Heart left ventricle (tissue), 16 donors: ENCODE data around the gene ITPR2. TPM values are rescaled to one million over a fixed set of nuclear protein-coding genes. Genes with fewer than 3 reads are reported as not detected.
A peak's percentile ranks its signal among the peaks of the same experiment; 100 is the strongest.

Source experiments
- ATAC-seq, 4 donors: fragments of 200-7000 bp; cut with Tn5 transposase; one replicate each; pipeline ENCODE4 v1.9.1; 2020 to 2022; ENCODE audit warnings: moderate library complexity in 4 of 4, mild to moderate bottlenecking in 3 of 4, moderate number of reproducible peaks in 1 of 4
- DNase-seq, 5 donors: peaks; one replicate each; pipeline ENCODE4 v3.0.0-alpha.2; 2020
- H3K27ac ChIP-seq, 12 donors: fragments of 200-600 bp; sonication (generic) in 4 of 12; one replicate each; pipeline versions ENCODE4 v1.5.0 to v1.8.0; 2016 to 2022; ENCODE audit warnings: mild to moderate bottlenecking in 2 of 12
- H3K27me3 ChIP-seq, 9 donors: fragments of 200-600 bp; sonication (generic) in 2 of 9; one replicate each; pipeline versions ENCODE4 v1.5.1 to v1.8.0; 2016 to 2022; ENCODE audit warnings: mild to moderate bottlenecking in 3 of 9
- H3K36me3 ChIP-seq, 9 donors: fragments of 200-600 bp; sonication (generic) in 2 of 9; one replicate each; pipeline versions ENCODE4 v1.5.0 to v1.8.0; 2018 to 2022; ENCODE audit warnings: mild to moderate bottlenecking in 2 of 9
- H3K4me1 ChIP-seq, 12 donors: fragments of 200-600 bp; sonication (generic) in 4 of 12; one replicate each; pipeline versions ENCODE4 v1.5.0 to v1.8.0; 2016 to 2022; ENCODE audit warnings: mild to moderate bottlenecking in 3 of 12
- H3K4me3 ChIP-seq, 12 donors: fragments of 200-600 bp; sonication (generic) in 4 of 12; one replicate each; pipeline versions ENCODE4 v1.5.0 to v1.8.0; 2017 to 2022; ENCODE audit warnings: mild to moderate bottlenecking in 9 of 12, moderate library complexity in 4 of 12
- H3K9me3 ChIP-seq, 12 donors: fragments of 200-600 bp; sonication (generic) in 4 of 12; one replicate each; pipeline versions ENCODE4 v1.5.0 to v1.8.0; 2016 to 2022; ENCODE audit warnings: mild to moderate bottlenecking in 1 of 12
- CTCF ChIP-seq, 12 donors: fragments of 200-600 bp; sonication (generic) in 4 of 12; IDR thresholded peaks; one replicate each; pipeline versions ENCODE4 v1.5.0 to v1.8.0; 2018 to 2022; ENCODE audit warnings: antibody characterized with exemption in 12 of 12, mild to moderate bottlenecking in 5 of 12
- POLR2A ChIP-seq, 2 donors: fragments of 450-650 bp; IDR thresholded peaks; one replicate each; pipeline ENCODE4 v1.6.1; 2017; ENCODE audit warnings: antibody characterized with exemption in 2 of 2, mild to moderate bottlenecking in 2 of 2, moderate library complexity in 2 of 2
- WGBS, 4 donors: extraction: QIAGEN DNeasy Blood & Tissue Kit in 2 of 4; methylation state at CpG; one replicate each; pipeline versions ENCODE4 v1.1.5 to v1.1.7; 2013 to 2018; 5-methylcytosine and 5-hydroxymethylcytosine counted together
- intact Hi-C, 10 donors: fragments of 100-400 bp; cut with DNase I; formaldehyde crosslinking; loops; one replicate each; pipeline versions ENCODE4 v1.11.1 to v1.14.2; 2022
- polyA plus RNA-seq, 2 donors: library from polyadenylated mRNA; stranded (reverse); fragments of 200-250 nt; gene quantifications; one replicate each; pipeline ENCODE4 v1.2.3, GENCODE V29; 2013
- total RNA-seq, 9 donors: library from RNA; depleted of rRNA in 2 of 9; stranded (reverse); fragments of >200 nt in 2 of 9; fragmentation: NEBNext Ultra II Directional in 3 of 9; extraction: Animal tissue kit (Norgen Biotek cat#: 25700) in 3 of 9; gene quantifications; one replicate each; pipeline versions ENCODE4 v1.1.0 to v1.2.4, GENCODE V29; 2016 to 2023
- donor health status: ischemic (EF 13 %, LVEDD 7.1; RV severe dilation, severe dysfunction).
- donor health status: healthy with polysubstance abuse.
- donor health status: DM: no; HTN: yes; CAD: no.
- donor health status: DM: no; HTN: no; CAD: no.
- donor health status: ischemic (EF 25% LVEDD 6.9; RV normal size, moderate dysfunction).
- donor health status: ischemic (EF 25% LVEDD 5.7; RV mildly dilated, moderate dysfunction).
- donor health status: healthy.
- donor health status: DM: yes; HTN: yes; CAD: no.
- donor health status: ischemic (EF 35%, LVEDD 5.7; RV mildly dilated, moderate dysfunction).
- donor health status: nonischemic (EF 11% LVEDD 7.7; RV severe dilation, severe dysfunction).
- donor health status: DM: yes; HTN: yes; CAD: no.
- donor health status: PGD.
- donor health status: ischemic (EF 29% LVEDD 5.4; RV normal size, mild dysfunction).
- donor health status: nonischemic (EF 23%, LVEDD 6.1; RV moderate dilation, normal function).

ITPR2 gene
- total and polyA plus RNA-seq, 11 donors: 3.4 to 45.6 (median 11.8) TPM

DNA sequence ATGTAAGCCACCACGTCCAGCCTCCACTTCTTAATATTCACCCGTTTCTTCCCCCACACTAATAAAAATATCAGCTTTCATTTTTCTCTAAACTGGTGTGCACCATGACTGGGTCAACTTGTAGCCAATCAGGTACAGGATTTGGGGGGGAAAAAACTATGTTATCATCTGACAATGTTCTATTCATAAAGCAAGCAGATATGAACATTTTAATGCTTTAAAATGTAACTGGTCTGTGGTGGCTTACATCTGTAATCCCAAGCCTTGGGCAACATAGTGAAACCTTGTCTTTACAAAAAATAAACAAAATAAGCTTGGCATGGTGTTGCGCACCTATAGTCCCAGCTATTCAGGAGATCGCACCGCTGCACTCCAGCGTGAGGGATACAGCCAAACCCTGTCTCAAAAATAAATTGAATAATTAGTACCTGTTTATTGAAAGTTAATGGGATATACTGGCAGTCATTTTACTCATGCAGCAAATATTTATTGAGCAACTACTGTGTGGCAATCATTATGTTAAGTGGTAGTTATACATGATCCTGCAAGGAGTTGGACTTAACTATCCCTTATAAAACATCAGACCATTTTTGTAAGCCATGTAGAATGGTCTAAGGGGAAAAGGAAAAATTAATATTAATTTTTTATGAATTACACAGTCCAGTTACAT, 15.3 kb upstream of the ITPR2 start:
- WGBS, 4 donors: 86 to 98% (median 93%) methylated on average over 6 of the region's 6 CpGs
- no peaks in the 10 kb centered on the region for H3K36me3 ChIP-seq
- no peak overlapping the region for H3K4me3 ChIP-seq
- ATAC-seq (no peak), DNase-seq (no peak)
- no peak for TF ChIP-seq CTCF (IDR thresholded peaks at IDR 0.05)
- TF ChIP-seq POLR2A (IDR thresholded peaks at IDR 0.05): no peak
- H3K27me3 ChIP-seq: no peaks in the 10 kb centered on the region
- no peaks in the 10 kb centered on the region for H3K9me3 ChIP-seq
- intact Hi-C loops: no loop called here
- peaks cover 0 to 21% (median 17%) of the 10 kb centered on the region in 12 donors for H3K4me1 ChIP-seq
- H3K27ac ChIP-seq: no peak overlapping the region

GRCh38 chr12:26847431-26847830, 14.4 kb upstream of the ITPR2 start:
- H3K36me3 ChIP-seq: no peaks in the 10 kb centered on the region
- H3K4me3 ChIP-seq: no peak overlapping the region
- H3K27ac ChIP-seq: no peak overlapping the region
- ATAC-seq (no peak), DNase-seq (no peak)
- H3K27me3 ChIP-seq: no peaks in the 10 kb centered on the region
- WGBS, 4 donors: 95 to 97% (median 97%) methylated on average over 5 of the region's 5 CpGs
- no peaks in the 10 kb centered on the region for H3K9me3 ChIP-seq
- TF ChIP-seq CTCF (IDR thresholded peaks at IDR 0.05) (no peak), POLR2A (IDR thresholded peaks at IDR 0.05) (no peak)
- H3K4me1 ChIP-seq: peaks cover 0 to 21% (median 17%) of the 10 kb centered on the region in 12 donors
- intact Hi-C loops: no loop called here

DNA sequence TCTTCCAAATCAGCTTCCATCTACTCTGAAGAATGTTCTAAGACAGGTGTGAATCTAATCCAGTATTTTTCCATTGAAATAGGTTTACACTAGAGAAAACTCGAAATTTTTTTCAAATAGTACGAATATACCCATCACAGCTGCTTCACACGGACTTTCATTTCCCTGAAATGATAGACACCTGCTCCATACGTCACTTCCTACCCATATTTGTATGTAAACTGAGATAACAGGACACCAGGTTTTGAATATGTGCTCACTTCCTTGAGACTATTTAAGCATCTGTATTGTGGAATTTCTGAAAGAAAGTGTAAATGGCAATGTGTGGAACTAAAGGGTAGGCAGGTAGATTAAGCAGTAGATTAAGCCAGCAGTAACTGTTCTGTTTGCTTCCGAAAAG, 13.4 kb upstream of the ITPR2 start:
- Histone ChIP-seq H3K36me3 (no peaks in the 10 kb centered on the region), H3K4me3 (no peak overlapping the region), H3K9me3 (no peaks in the 10 kb centered on the region), H3K4me1 (peaks cover 0 to 21% (median 17%) of the 10 kb centered on the region in 12 donors), H3K27me3 (no peaks in the 10 kb centered on the region), H3K27ac (peak overlapping the region in 8 of 12 donors; percentile 20 to 63 (median 48))
- WGBS, 4 donors: 65 to 76% (median 70%) methylated on average over 5 of the region's 5 CpGs
- TF ChIP-seq POLR2A (IDR thresholded peaks at IDR 0.05) (no peak), CTCF (IDR thresholded peaks at IDR 0.05) (no peak)
- DNase-seq: no peak
- intact Hi-C loops: no loop called here
- ATAC-seq: no peak

- TF ChIP-seq CTCF (IDR thresholded peaks at IDR 0.05) (no peak), POLR2A (IDR thresholded peaks at IDR 0.05) (no peak)
- DNase-seq: peak in 1 of 5 donors; percentile 33
- Histone ChIP-seq H3K9me3 (no peaks in the 10 kb centered on the region), H3K27me3 (no peaks in the 10 kb centered on the region), H3K27ac (peak overlapping the region in 9 of 12 donors; percentile 4 to 63 (median 45)), H3K4me3 (peak overlapping the region in 1 of 12 donors; percentile 23), H3K36me3 (no peaks in the 10 kb centered on the region), H3K4me1 (peaks cover 0 to 21% (median 17%) of the 10 kb centered on the region in 12 donors)
- peak; percentile 84 to 97 (median 92) for ATAC-seq
- 5 to 19% (median 14%) methylated on average over 4 of the region's 4 CpGs for WGBS, 4 donors
- intact Hi-C loops: no loop called here
Measured at GRCh38 chr12:26845984-26846383, 13.0 kb upstream of the ITPR2 start.
